ENCODE results near the gene CEP63.

GRCh38 chr3:134609821-134610431 is 124.1 kb downstream of the CEP63 start:
- TF ChIP-seq CTCF (IDR thresholded peaks at IDR 0.05; ENCODE audit: low read depth, low read length) (no peak), POLR2A (IDR thresholded peaks at IDR 0.05; ENCODE audit: extremely low read depth, insufficient read length) (no peak), MYC (IDR thresholded peaks at IDR 0.05; ENCODE audit: low read depth, low read length) (no peak)
- TF ChIP-seq, protein P1, sequence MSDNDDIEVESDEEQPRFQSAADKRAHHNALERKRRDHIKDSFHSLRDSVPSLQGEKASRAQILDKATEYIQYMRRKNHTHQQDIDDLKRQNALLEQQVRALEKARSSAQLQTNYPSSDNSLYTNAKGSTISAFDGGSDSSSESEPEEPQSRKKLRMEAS (IDR thresholded peaks at IDR 0.05; ENCODE audit: low read depth, low read length) = no peak

All from NB4 (cell line).